22Rv1 (cell line): ENCODE data around the gene MT1E.

Experiments
- H3K27ac ChIP-seq: fragments of 450-650 bp; 2 replicates; pipeline ENCODE4 v1.5.1; 2017
- ZFX ChIP-seq: fragments of 450-650 bp; IDR thresholded peaks from 2 replicates; pipeline ENCODE4 v1.6.1; 2017; ENCODE audit warnings: antibody characterized with exemption, borderline replicate concordance
- TF ChIP-seq, protein P1 (sequence below): fragments of 450-650 bp; IDR thresholded peaks from 2 replicates; pipeline ENCODE4 v1.5.1; 2017; ENCODE audit warnings: mild to moderate bottlenecking

Gene MT1E

DNA sequence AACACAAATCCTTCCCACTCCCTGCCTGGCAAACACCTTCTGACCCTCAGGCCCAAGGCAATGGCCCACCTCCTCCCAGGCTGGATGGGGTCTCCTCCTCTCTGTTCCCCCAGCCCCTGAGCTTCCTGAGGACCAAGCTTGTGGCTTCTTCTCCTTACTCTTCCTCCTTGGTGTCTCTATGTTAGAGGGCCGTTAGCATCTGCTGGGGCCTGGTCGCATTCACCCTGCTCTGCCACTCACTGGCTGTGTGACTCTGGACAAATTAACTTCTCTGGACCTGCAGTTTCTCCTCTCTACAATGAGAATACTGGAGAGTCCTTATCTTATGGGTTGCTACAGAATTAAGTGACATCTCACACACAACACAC lies 17.9 kb upstream of the MT1E start:
- peak overlapping the region; percentile 68 for H3K27ac ChIP-seq
- TF ChIP-seq, protein P1, sequence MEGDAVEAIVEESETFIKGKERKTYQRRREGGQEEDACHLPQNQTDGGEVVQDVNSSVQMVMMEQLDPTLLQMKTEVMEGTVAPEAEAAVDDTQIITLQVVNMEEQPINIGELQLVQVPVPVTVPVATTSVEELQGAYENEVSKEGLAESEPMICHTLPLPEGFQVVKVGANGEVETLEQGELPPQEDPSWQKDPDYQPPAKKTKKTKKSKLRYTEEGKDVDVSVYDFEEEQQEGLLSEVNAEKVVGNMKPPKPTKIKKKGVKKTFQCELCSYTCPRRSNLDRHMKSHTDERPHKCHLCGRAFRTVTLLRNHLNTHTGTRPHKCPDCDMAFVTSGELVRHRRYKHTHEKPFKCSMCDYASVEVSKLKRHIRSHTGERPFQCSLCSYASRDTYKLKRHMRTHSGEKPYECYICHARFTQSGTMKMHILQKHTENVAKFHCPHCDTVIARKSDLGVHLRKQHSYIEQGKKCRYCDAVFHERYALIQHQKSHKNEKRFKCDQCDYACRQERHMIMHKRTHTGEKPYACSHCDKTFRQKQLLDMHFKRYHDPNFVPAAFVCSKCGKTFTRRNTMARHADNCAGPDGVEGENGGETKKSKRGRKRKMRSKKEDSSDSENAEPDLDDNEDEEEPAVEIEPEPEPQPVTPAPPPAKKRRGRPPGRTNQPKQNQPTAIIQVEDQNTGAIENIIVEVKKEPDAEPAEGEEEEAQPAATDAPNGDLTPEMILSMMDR: no peak
- no peak for TF ChIP-seq ZFX

DNA sequence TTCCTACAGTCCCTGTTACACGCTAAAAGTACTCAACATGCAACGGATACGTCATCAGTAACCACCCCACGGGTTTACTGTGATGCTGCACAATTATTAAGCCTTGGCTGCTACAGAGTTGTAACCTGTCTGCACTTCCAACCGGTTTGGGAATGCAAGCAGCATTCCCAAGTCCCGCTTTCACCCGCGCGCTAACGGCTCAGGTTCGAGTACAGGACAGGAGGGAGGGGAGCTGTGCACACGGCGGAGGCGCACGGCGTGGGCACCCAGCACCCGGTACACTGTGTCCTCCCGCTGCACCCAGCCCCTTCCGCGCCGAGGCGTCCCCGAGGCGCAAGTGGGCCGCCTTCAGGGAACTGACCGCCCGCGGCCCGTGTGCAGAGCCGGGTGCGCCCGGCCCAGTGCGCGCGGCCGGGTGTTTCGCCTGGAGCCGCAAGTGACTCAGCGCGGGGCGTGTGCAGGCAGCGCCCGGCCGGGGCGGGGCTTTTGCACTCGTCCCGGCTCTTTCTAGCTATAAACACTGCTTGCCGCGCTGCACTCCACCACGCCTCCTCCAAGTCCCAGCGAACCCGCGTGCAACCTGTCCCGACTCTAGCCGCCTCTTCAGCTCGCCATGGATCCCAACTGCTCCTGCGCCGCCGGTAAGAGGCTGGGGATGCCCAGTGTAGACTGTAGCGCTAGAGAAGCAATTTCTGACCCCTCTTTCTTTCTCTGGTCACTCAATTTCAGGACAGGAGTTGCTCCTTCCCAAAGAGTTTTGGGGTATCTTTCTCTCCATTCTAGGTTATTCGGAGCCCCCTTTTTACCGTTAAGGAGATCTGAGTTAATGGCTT lies 17.3 kb upstream of the MT1E start, which contains the start of gene MT2A:
Gene MT2A, plus strand, starts transcription at position 542 of the 833 bp plus-strand sequence. Its CDS starts 72 bp downstream, at position 614.
- TF ChIP-seq, protein P1: peak; percentile 4
- TF ChIP-seq ZFX: no peak
- H3K27ac ChIP-seq: peak within 1 kb of the TSS; percentile 68

DNA sequence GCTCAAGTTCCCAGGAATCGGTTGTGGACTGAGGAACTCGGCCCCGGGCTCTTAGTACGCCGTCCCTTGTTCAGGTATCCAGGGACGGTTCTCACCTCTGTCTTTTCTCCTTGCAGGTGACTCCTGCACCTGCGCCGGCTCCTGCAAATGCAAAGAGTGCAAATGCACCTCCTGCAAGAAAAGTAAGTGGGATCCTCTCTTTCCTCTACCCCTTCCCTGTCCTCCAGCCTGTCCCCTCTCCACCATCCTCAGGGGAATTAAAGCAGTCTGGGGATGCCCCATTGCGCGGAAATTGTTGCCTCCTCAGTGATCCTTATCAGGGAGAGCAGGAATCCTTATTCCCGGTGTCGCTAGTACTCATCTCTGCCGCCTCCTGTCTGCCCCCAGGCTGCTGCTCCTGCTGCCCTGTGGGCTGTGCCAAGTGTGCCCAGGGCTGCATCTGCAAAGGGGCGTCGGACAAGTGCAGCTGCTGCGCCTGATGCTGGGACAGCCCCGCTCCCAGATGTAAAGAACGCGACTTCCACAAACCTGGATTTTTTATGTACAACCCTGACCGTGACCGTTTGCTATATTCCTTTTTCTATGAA lies 16.6 kb upstream of the MT1E start:
- TF ChIP-seq ZFX: no peak
- TF ChIP-seq, protein P1: no peak; the same call in 1 of the 2 replicates
- H3K27ac ChIP-seq: peak overlapping the region; percentile 68

DNA sequence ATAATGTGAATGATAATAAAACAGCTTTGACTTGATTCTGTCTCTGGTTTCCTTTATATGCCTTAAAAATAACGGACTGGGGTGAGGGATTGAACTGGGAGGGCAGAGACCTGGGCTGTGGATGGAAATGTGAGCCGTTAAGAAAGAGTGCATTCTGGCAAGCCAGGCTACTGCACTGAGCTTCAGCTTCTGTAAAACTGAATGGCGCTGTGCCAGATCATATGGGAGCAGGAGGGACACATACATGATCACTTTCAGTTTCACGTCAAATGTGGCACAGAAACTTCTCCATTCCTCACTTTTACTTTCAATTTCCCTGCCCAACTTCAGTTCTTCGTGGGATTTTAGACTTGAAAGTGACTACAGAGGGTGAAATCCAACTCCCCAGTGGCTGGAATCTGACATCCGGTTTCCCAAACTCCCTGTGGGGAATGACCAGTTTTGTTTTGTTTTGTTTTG lies 16.1 kb upstream of the MT1E start:
- TF ChIP-seq, protein P1: no peak
- no peak for TF ChIP-seq ZFX
- peak overlapping the region; percentile 68 for H3K27ac ChIP-seq

DNA sequence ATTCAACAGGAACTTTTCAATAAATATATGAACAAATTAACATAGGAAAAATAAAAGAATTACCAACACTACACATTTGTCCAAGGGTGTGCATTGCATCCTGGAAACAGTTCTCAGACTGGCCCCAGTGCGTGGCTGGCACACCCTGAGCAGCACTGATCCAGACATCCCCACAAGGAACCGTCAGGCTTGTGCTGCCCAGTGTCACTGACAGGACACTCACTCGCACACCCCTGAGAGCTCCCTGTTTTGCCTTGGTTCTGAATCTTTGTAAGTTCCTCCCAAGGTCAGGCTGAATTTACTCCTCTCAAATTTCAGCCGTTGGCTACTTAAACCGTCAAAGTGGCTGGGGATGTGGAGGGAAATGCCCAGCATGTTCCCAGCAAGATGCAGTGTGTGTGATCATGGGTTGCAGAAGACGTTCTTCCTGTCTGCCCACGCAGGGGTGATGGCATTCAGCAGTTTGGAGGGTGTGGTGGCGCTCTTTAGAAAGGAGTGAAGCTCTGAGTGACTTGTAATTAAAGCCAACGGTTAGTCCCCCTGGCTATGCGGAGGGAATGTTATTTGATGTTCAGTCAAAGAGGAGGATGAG lies 15.5 kb upstream of the MT1E start:
- TF ChIP-seq, protein P1: no peak
- no peak for TF ChIP-seq ZFX
- peak overlapping the region; percentile 68 for H3K27ac ChIP-seq

DNA sequence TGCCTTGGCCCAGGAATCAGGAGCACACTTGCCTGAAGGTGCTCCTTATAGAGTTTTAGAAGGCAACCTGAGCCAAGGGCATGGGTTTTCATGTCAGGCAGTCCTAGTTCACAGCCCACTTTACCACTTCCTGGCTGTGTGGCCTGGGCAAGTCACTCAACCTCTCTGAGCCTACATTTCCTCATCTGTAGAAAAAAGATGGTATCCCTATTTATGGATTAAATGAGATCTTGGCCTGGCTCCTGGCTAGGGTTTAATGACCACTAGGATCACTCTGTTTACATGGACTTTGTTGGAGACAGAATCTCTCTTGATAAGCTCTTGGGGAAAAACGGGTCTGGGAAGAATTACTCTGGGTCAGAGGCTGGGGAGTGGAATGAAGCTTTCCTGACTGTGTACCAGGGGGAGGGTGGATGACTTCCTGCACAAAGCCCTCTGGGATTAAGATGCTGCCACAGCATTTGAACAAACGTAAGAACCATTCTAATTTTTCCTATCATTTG lies 14.9 kb upstream of the MT1E start:
- peak overlapping the region; percentile 68 for H3K27ac ChIP-seq
- TF ChIP-seq ZFX: no peak
- TF ChIP-seq, protein P1: no peak
